GM04504 (cell line): ENCODE data around the gene PLEKHN1.
"Not testable (repeated sequence)": the region's sequence is repeated elsewhere in the genome, so short reads cannot be mapped to it uniquely, and the experiment has no call there.

Experiments
- DNase-seq: peaks from one replicate; pipeline ENCODE4 v3.0.0-alpha.2; 2012; ENCODE audit warnings: low read depth

Gene PLEKHN1

DNA sequence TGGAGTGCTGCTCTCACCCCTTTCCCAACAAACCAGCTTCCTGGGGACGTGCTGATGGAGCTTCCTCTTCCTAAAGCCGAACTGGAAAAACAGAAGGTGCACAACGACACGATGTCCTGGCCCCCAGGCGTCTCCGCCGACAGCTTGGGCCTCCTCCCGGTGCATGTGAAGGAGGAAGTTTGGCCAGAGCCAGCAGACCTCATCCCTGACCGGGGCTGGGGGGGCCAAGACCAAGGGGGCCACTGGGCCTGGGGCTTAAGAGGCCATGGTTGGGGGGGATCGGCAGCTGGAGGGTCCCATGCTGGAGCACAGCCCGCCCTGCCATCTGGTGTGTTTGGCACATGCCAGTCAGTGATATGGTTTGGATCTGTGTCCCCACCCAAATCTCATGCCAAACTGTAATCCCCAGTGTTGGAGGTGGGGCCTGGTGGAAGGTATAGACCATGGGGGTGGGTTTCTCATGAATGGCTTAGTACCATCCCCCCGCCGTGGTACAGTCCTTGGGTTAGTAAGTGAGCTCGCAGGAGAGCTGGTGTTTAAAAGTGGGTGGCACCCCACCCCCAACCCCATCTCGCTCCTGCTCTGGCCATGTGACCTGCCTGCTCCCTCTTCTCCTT lies 27.2 kb downstream of the PLEKHN1 start:
- DNase-seq, result no peak

DNA sequence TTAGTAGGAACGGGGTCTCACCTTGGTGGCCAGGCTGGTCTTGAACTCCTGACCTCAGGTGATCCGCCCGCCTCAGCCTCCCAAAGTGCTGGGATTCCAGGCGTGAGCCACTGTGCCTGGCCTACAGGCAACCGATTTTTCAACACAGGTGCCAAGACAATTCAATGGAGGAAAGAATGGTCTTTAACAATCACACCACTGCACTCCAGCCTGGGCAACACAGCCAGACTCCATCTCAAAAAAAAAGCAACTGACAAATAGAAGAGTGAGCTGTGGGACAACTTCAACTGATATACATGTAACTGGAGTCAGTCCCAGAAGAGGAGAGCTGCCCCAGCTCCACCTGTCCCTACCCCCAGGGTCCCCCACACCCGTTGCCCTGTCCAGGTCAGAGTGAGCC lies 28.3 kb downstream of the PLEKHN1 start:
- DNase-seq, result not testable (repeated sequence)

DNA sequence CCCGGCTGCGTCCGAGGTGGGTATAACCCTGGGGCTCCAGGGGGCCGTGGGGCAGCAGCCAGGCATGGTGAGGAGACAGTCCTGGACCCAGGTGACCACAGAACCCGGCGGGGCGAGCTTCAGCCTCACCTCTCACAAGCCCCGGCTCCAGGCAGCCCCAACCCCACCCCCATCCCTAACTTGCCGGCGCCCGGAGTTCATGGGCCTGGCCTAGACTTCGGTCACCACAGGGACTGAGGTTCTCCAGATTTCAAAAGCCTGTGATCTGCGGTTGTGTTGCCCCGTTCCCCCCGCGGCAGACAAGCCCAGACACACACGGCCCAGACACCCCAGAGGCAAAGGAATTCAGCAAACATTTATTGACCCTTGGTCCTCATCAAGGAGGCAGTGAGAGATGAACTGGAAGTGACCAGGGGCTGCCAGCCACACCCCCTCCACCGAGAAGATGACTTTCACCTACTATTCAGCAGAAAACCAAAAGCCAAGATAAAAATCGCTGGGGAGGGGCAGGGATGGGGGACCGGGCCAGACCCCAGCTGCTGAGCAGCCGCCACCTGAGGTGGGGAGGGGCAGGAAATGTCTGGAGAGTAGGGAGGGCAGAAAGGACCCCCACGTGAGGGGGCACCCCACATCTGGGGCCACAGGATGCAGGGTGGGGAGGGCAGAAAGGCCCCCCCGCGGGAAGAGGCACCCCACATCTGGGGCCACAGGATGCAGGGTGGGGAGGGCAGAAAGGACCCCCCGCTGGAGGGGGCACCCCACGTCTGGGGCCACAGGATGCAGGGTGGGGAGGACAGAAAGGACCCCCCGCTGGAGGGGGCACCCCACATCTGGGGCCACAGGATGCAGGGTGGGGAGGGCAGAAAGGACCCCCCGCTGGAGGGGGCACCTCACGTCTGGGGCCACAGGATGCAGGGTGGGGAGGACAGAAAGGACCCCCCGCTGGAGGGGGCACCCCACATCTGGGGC lies 29.7 kb downstream of the PLEKHN1 start:
- DNase-seq, result no peak

DNA sequence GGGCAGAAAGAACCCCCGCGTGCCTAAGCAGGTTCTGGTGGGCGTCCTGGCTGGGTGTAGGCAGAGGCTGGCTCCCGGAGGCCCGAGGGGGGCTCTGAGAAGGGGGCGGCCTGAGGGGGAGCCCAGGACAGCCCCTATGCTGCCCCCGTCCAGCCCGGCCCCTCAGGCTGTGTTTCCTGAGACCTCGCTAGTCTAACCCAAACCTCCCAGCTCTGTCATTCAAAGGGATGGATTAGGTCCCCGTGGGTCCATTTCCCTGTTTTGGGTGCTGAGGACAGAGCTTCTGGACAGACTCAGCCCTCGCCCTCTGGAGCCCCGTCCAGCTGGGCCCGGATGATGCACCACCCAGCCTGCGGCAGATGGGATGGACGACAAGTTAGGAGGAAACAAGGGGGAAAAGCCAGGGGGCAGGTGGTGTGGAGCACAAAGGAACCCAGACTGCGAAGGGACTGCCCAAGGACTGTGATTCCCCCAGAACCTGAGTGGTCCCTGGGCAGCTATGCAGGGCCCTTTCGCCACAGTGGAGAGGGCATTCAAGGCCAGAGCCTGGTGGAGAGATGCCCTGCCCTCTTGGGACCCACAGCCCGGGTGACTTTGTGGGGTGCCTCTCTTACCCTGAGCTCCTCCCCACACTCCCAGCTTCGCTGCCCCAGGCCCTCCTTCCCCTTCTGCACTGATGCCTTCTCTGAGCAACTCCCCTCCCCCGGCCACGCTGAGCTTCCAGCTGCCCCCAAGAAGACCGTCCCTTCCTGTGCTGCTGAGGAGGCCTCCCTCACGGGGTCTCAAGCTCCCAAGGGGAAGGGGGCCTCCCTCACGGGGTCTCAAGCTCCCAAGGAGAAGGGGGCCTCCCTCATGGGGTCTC lies 30.8 kb downstream of the PLEKHN1 start:
- no peak for DNase-seq

DNA sequence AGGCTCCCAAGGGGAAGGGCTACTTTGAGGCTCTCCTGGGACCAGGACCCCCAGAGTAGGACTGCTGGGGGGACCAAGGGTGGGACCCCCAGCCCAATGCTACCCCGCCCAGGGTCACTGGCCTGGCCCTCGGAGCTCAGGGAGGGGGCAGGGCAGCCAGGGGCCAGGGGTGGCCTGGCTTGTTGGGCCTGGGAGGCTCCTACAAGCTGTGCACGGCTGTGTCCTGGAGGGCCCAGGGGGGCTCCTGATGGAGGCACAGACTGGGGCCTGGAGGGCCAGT lies 31.4 kb downstream of the PLEKHN1 start:
- DNase-seq, result no peak

DNA sequence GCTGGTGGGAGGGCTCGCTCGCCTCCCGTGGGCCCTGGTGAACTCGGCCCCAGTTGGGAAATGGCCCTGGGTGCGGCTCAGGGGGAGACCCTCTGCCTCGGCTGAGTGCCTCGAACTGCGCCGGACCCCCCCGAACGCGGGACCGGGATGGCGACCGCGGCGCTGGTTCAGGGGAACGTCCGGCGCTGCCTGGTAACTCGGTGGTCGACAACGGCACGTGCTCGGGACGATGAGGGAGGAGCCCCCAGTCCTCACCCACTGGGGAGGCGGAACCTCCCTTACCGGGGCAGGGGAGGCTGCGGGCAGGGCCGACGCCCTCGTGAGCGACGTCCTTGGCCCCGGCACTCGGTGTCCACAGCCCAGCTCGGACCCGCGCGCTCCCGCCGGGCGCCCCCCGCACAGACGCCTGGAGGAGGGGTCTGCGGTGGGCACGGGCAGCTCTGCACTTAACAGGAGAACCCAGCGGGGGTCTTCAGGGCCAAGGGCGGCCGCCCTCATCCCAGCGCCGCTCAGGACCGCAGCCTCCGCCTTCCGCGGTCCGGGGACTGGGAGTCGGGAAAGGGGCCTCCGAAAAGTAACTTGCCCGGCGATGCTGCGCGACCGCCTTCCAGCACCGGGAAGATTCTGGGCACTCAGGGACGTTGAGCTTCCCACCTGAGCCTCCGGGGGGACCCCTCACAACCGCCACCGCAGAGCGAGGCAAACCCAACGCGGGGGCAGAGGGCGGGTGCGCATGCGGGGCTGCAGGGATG lies 31.9 kb downstream of the PLEKHN1 start:
- no peak for DNase-seq

DNA sequence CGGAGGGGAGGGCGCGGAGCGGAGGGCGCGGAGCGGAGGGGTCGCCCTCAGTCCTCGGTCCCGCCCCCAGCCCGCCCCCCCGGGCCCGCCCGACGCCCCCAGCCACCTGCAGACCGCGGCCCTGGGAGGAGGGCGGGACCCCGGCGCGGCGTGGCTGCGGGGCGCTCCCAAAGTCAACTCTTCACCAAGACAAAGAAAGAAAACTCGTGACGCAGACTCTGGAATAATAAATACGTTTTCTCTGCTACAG lies 32.4 kb downstream of the PLEKHN1 start:
- DNase-seq, result no peak

DNA sequence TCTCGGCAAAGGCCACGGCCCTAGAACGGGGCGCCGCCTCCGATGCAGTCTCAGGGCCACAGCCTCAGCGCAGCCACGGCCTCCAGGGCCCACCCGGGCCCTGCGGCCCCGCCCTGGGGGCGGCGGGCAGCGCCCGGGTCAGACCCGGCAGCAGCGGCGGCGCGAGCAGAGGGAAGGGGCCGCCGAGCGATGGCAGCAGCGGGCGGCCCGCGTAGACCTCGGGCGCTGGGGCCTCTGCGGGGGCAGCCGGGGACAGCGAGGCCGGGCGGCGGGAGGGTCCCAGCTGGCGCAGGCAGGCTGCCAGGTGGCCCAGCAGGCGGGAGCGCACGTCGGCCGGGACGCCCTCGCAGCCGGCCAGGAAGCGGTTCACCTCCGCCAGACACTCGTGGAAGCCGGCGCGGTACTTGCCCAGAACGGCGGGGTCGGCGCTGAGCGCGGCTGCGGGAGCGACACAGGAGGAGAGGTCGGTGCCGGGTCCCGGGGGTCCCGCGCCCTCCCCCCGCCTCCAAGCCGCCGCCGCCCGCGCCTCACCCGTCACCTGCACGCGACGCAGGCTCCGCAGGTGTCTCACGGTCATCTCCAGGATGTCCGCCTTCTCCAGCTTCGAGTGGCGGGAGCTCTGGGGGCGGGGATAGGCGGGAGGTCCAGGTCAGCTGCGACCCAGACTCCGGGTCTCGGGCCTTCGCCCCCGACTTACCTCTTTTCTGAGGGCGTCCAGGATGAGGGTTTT lies 32.9 kb downstream of the PLEKHN1 start:
- DNase-seq, result no peak

DNA sequence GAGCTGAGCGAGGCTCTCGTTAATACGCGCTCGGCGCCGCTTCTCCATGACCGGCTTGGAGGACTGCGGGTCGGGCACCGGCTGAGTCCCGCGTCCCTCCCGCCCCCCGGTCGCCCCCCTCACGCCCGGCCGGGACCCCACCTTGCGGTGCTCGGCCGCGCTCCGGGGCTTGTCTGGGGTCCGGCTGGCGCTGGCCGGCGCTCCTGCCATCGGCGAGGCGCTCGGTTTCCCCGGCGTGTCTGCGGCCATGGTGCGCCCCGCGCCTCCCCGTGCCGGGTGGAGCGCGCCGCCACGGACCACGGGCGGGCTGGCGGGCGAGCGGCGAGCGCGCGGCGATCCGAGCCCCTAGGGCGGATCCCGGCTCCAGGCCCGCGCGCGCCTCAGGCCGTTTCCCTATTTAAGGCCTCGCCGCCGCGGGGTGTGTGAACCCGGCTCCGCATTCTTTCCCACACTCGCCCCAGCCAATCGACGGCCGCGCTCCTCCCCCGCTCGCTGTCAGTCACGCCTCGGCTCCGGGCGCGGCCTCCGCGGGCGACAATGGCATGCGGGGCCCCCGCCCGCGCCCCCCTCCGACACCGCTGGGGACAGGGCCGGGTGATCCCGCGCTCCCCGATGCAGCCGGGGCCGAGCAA lies 33.6 kb downstream of the PLEKHN1 start, which contains the start of gene HES4:
TSS of gene HES4 (minus strand) at position 373 of the 632 bp plus-strand sequence. CDS start at position 249, 124 bp downstream.
- peak; percentile 82 for DNase-seq

DNA sequence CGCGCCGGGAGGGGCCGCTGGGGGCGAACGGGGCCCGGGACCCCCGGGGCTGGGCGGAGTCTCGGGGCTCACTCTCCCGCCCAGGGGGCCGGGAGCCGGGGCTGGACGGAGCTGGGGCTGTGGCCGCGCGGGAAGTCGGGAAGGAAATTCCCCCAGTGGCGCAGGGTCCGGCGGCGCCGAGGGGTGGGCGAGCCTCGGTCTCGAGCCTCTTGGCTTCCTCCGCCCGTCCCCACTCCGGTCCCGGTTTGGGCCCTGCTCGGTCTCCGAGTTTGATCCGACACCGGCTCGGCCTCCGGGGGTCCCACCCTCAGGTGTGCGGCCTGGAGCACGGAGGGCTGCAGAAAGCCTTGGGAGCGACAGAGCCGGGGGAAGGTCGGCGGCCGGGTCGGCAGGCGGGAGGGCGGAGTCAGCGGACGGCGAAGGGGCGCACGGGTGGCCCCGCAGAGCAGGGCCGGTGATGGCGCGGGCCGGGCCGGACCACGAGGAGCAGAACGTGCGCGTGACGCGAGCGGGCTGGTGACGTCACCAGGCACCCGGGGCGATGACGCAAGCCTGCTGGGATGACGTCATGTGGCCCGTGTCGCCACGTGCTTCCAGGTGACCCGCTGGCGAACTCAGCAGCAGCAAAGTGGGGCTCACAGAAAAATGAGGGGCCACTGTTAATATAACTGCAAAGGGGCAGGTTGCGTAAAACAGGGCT lies 34.2 kb downstream of the PLEKHN1 start:
- no peak for DNase-seq

DNA sequence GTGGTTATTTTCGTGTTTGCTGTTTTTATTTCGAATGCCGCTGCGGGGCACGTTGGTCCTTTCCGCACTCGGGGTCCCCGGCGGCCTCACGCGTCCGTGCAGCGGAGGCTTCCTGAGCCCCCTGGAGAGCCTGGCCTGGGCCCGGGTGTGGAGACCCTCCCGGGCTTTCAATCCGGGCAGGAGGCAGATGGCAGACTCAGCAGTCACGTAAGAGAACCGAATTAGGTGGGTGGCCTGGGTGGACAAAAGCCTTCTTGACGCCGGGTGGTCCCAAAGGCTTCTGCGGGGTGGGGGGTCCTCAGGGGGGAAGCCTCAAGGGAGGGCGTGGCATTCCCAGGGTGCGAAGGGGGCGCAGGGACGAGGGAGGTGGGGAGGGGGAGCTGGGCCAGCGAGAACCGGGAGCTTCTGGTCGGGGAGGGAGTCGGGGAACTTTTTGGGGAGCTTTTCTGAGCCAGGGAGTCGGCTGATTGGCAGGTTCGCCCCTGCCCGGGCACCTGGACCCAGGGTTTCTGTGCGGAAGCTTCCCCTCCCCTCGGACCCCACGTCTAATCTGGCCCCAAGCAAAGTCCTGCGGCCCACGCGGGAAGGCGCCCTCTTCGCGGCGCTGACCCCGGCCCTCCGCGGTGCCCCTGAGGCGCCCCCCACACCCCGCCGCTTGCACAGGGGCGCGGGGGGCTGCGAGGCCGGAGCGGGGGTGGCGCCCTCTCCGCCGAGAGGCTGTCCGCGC lies 34.9 kb downstream of the PLEKHN1 start:
- no peak for DNase-seq

DNA sequence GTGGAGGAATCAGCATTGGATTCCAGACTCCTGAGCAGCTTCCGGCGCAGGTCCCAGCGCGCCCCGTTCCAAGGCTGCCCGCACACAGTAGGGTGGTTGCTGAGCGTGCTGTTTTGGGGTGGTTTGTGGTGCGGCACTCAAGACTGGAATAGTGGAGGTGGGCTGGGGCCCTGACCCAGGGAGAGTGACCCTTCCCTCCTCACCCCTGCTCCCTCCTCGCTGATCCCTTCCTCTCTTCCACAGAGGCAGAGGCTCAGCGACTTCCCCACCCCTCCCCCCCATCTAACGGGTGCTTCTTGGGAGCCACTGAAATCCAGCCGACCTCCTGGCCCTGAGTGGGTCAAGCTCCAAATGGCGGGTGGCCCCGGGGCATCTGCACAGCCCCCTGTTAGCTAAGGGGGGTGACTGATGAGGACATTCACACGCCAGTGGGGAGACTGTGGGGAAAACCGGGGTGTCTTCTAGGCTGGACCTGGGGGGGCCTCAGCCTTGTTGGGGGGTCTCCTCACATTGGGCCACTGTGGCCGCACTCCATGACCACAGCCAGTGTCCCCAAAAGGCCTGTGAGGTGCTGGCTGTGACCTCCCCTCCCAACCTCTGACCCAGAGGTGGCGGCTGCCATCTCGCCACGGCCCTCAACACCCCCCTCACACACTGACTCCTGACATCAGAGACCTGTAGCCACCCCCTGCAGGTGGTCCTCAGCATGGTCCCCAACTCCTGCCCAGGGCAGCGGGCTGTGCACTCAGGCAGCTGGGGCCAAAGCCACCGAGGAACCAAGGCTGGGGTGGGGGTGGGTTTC lies 37.5 kb downstream of the PLEKHN1 start:
- no peak for DNase-seq

DNA sequence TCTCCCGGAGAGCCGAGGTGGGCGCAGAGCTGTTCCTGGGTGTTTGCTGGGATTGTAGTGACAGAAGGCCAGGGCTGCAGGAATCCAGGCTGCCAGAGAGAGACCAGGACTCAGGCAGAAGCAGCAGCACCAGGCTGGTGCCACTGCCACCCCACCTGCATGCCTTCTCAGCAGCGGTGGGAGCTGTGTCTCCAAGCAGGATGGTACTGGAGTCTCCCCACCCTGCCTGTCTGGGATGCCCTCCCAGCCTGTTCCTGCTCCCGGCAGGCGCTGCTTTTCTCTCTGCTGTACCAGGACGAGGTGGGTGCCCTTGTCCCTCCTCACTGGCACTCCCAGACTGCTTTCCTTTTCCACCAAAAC lies 38.1 kb downstream of the PLEKHN1 start:
- DNase-seq, result no peak

DNA sequence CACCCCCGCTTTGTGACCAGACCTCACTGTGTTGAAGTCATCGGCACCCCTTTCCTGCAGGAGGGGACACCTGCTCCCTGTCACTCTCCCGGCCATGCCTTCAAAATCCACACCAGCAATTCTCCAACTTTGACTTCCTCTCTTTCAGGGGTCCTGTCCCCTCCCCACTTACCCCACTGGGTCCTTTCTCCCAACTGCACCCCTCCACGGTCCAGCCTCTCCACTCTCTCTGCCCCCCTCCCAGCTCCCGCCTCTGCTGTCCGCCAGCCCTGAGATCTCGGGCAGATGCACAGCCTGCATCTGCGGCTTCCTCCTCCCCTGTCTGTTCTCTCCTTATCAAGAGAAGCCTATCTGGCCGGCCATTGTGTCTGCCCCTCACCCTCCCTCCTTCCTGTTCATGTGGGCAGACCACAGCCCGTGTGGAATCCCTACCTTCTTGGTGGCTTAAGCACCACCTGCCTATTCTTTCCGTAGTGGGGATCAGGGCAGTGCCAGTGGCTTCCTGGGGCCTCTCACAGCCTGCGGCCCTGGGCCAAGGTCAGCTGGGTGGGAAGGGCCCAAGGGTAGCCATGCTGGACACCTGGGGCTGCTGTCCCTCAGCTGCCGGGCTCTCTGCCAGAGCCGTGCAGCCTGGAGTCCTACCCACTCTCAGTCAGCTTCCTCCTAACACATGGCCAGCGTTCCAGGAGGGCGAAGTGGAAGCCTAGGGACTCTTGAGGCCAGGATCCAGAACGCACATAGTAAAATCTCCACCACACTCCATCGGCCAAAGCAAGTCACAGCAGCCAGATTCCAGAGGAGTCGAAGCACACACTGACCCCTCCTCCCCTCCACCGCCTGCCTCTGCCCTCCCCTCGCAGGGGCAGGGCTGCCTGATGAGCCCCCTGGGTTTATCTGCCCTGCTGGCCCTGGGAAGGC lies 38.8 kb downstream of the PLEKHN1 start:
- no peak for DNase-seq

DNA sequence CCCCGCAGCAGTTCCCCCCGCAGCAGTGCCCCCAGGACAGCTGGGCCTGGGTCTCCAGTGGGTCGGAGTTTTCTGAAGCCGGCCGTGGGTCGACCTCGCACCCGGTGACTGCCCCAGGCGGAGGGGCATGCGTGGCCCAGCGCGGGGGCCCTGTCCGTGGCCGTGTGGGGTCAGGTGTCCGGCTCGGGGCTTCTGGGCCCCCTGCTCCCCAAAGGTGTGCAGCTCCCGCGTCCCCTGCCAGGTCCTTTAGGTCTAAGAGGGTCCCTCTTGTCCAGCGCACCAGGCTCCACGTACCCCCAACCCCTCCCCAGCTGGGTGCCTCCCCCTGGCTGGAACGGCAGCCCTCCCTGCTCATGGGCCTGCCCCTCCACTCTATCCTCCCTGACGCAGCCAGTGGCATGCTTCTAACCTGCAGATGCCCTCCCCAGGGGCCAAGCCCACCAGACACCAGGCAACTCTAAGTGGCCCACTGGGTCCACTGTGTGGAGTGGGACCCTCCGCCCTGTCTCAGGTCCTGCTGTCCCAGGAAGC lies 39.6 kb downstream of the PLEKHN1 start:
- DNase-seq, result no peak

DNA sequence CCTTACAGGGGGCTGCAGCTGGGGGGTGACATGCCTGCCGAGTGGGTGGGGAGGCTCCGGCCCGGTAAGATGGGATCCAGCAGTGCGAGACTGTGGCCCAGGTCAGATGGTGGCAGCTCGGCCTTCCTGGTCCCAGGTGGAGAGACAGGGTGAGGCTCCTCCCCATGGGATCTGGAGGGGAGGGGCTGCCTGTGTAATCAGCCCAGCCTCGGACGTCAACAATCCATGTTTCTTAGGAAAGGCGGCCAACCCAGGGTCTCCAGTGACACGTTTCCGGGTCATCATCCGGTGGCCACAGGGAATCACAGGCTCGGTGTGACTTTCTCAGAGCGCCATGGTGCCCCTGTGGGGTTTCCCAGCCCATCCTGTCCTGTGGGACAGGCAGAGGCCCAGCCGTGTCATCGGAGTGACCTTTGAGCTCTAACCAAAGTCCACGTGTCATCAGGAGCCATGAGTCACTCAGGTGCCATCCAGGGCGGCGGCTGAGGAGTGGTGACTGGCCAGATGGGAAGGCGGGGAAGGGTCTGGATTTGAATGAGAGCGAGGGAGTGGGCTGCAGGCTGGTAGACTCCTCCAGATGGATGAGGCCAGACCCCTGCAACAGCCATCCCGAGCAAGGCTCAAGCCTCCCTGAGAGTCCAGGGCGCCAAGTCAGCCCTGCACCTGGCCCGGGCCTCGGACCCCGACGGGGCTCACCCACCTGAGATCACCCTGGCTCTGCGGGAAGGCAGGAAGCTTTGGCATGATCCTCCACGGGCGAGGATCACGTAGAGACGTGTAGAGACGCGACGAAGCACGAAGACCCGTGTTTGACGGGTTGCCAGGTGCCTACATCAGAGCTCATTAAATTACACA lies 40.2 kb downstream of the PLEKHN1 start:
- no peak for DNase-seq

DNA sequence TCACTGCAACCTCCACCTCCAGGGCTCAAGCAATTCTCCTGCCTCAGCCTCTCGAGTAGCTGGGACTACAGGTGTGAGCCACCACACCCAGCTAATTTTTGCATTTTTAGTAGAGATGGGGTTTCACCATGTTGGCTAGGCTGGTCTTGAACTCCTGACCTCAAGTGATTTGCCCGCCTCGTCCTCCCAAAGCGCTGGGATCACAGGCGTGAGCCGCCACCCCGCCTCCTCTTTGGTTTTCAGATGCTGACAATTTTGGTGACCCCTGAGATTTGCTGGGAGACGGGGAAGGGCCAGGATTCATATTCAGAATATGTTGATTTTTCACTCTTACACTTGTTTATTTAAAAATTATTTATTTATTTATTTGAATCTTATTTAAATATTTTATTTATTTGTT lies 43.8 kb downstream of the PLEKHN1 start:
- not testable (repeated sequence) for DNase-seq
